Measurements from ENCODE around the gene IRF8. TPM values are rescaled to one million over a fixed set of nuclear protein-coding genes. Genes with fewer than 3 reads are reported as not detected.

IRF8 gene
- total and polyA plus RNA-seq, 2 donors (not counting 1 experiment from before 2014, with no cell fraction given) = 0.14 TPM; not detected in 1

- TF ChIP-seq EZH2 (IDR thresholded peaks at IDR 0.05; ENCODE audit: low read length, missing control alignments) = no peak
- TF ChIP-seq CTCF (conservative IDR thresholded peaks at IDR 0.05 in 1 of 2, IDR thresholded peaks at IDR 0.05 in 1 of 2; ENCODE audit: low read depth in 1 of 2, low read length in 2 of 2) = no peak
- Histone ChIP-seq H3K4me2 (ENCODE audit: extremely low read depth, insufficient read depth, low read length) (no peak overlapping the region), H3K36me3 (ENCODE audit: control insufficient read depth, insufficient read depth, low read length) (no peaks in the 10 kb centered on the region), H3K4me1 (ENCODE audit: control insufficient read depth, extremely low read depth, insufficient read depth, low read length) (peaks cover 4% of the 10 kb centered on the region), H3K27me3 (ENCODE audit: control insufficient read depth, insufficient read depth, low read length) (peaks cover 10% of the 10 kb centered on the region), H3K9ac (ENCODE audit: insufficient read depth, low read length) (no peak overlapping the region), H4K20me1 (ENCODE audit: control insufficient read depth, extremely low read depth, insufficient read depth, low read length) (no peaks in the 10 kb centered on the region), H2AFZ (ENCODE audit: low read length) (no peak overlapping the region), H3K9me3 (ENCODE audit: control insufficient read depth, insufficient read depth, low read depth, low read length) (no peaks in the 10 kb centered on the region), H3K27ac (ENCODE audit: insufficient read depth, low read length) (no peak overlapping the region), H3K79me2 (ENCODE audit: control insufficient read depth, insufficient read depth, low read length) (no peaks in the 10 kb centered on the region), H3K4me3 (replicated peaks in 1 of 4; ENCODE audit: control extremely low read depth in 1 of 4, insufficient read depth in 1 of 4, low read depth in 3 of 4, low read length in 4 of 4) (no peak overlapping the region)
- DNase-seq (ENCODE audit: low read depth in 2 of 2) = peak; percentile 16 to 47
These were observed 25.7 kb downstream of the IRF8 start for GRCh38 chr16:85924675-85925074.

- peaks cover 4% of the 10 kb centered on the region for H3K4me1 ChIP-seq (ENCODE audit: control insufficient read depth, extremely low read depth, insufficient read depth, low read length)
- no peak for DNase-seq (ENCODE audit: low read depth in 2 of 2)
- H4K20me1 ChIP-seq (ENCODE audit: control insufficient read depth, extremely low read depth, insufficient read depth, low read length) = no peaks in the 10 kb centered on the region
- H3K27me3 ChIP-seq (ENCODE audit: control insufficient read depth, insufficient read depth, low read length) = peaks cover 10% of the 10 kb centered on the region
- no peak overlapping the region for H2AFZ ChIP-seq (ENCODE audit: low read length)
- H3K4me2 ChIP-seq (ENCODE audit: extremely low read depth, insufficient read depth, low read length) = no peak overlapping the region
- H3K36me3 ChIP-seq (ENCODE audit: control insufficient read depth, insufficient read depth, low read length) = no peaks in the 10 kb centered on the region
- H3K4me3 ChIP-seq (replicated peaks in 1 of 4; ENCODE audit: control extremely low read depth in 1 of 4, insufficient read depth in 1 of 4, low read depth in 3 of 4, low read length in 4 of 4) = no peak overlapping the region
- TF ChIP-seq CTCF (conservative IDR thresholded peaks at IDR 0.05 in 1 of 2, IDR thresholded peaks at IDR 0.05 in 1 of 2; ENCODE audit: low read depth in 1 of 2, low read length in 2 of 2) (no peak), EZH2 (IDR thresholded peaks at IDR 0.05; ENCODE audit: low read length, missing control alignments) (no peak)
- no peaks in the 10 kb centered on the region for H3K9me3 ChIP-seq (ENCODE audit: control insufficient read depth, insufficient read depth, low read depth, low read length)
- no peak overlapping the region for H3K9ac ChIP-seq (ENCODE audit: insufficient read depth, low read length)
- no peaks in the 10 kb centered on the region for H3K79me2 ChIP-seq (ENCODE audit: control insufficient read depth, insufficient read depth, low read length)
- H3K27ac ChIP-seq (ENCODE audit: insufficient read depth, low read length) = no peak overlapping the region
These were observed 27.4 kb downstream of the IRF8 start for GRCh38 chr16:85926370-85926769.

GRCh38 chr16:85927371-85927770 is 28.4 kb downstream of the IRF8 start:
- peaks cover 10% of the 10 kb centered on the region for H3K27me3 ChIP-seq (ENCODE audit: control insufficient read depth, insufficient read depth, low read length)

More at GRCh38 chr16:85927371-85927770, 28.4 kb downstream of the IRF8 start:
- TF ChIP-seq EZH2 (IDR thresholded peaks at IDR 0.05; ENCODE audit: low read length, missing control alignments) (no peak), CTCF (conservative IDR thresholded peaks at IDR 0.05 in 1 of 2, IDR thresholded peaks at IDR 0.05 in 1 of 2; ENCODE audit: low read depth in 1 of 2, low read length in 2 of 2) (no peak)
- no peaks in the 10 kb centered on the region for H3K9me3 ChIP-seq (ENCODE audit: control insufficient read depth, insufficient read depth, low read depth, low read length)
- H4K20me1 ChIP-seq (ENCODE audit: control insufficient read depth, extremely low read depth, insufficient read depth, low read length) = no peaks in the 10 kb centered on the region
- H3K4me3 ChIP-seq (replicated peaks in 1 of 4; ENCODE audit: control extremely low read depth in 1 of 4, insufficient read depth in 1 of 4, low read depth in 3 of 4, low read length in 4 of 4) = no peak overlapping the region
- no peak for DNase-seq (ENCODE audit: low read depth in 2 of 2)
- H3K36me3 ChIP-seq (ENCODE audit: control insufficient read depth, insufficient read depth, low read length) = no peaks in the 10 kb centered on the region
- no peaks in the 10 kb centered on the region for H3K79me2 ChIP-seq (ENCODE audit: control insufficient read depth, insufficient read depth, low read length)
- H3K4me1 ChIP-seq (ENCODE audit: control insufficient read depth, extremely low read depth, insufficient read depth, low read length) = peaks cover 4% of the 10 kb centered on the region
- no peak overlapping the region for H3K27ac ChIP-seq (ENCODE audit: insufficient read depth, low read length)
- no peak overlapping the region for H3K4me2 ChIP-seq (ENCODE audit: extremely low read depth, insufficient read depth, low read length)
- no peak overlapping the region for H3K9ac ChIP-seq (ENCODE audit: insufficient read depth, low read length)
- H2AFZ ChIP-seq (ENCODE audit: low read length) = no peak overlapping the region
